GM19351 (cell line): Measurements from ENCODE around the gene DHFR.
"Not testable (repeated sequence)": the region's sequence is repeated elsewhere in the genome, so short reads cannot be mapped to it uniquely, and the experiment has no call there.

Experiments
- ATAC-seq: cut with Tn5 transposase; IDR thresholded peaks from one replicate; pipeline ENCODE4 v1.9.1; 2021; ENCODE audit warnings: mild to moderate bottlenecking, moderate library complexity; ENCODE audit not compliant: unreplicated experiment

DHFR gene

GRCh38 chr5:80654391-80655230 is at the start of gene DHFR, which contains the start of gene MSH3:
Gene DHFR (minus strand): TSS chr5:80654983. CDS start chr5:80654489, 494 bp downstream.
Gene MSH3 (plus strand): TSS chr5:80654652. CDS start chr5:80654728, 76 bp downstream.
- ATAC-seq = peak; percentile 34

GRCh38 chr5:80704221-80704620 is 49.4 kb upstream of the DHFR start:
- ATAC-seq = no peak

GRCh38 chr5:80703747-80704146 is 49.0 kb upstream of the DHFR start:
- no peak for ATAC-seq

- ATAC-seq = no peak
Measured at GRCh38 chr5:80703291-80703690, 48.5 kb upstream of the DHFR start.

- ATAC-seq = no peak
Measured at GRCh38 chr5:80701597-80701996, 46.8 kb upstream of the DHFR start.

GRCh38 chr5:80698369-80698768 is 43.6 kb upstream of the DHFR start:
- no peak for ATAC-seq

GRCh38 chr5:80697100-80697499 is 42.3 kb upstream of the DHFR start:
- ATAC-seq = no peak

- ATAC-seq = no peak
Measured at GRCh38 chr5:80696450-80696849, 41.7 kb upstream of the DHFR start.

- no peak for ATAC-seq
Measured at GRCh38 chr5:80695666-80696065, 40.9 kb upstream of the DHFR start.

- ATAC-seq = no peak
Measured at GRCh38 chr5:80689627-80690026, 34.8 kb upstream of the DHFR start.

- no peak for ATAC-seq
Measured at GRCh38 chr5:80688648-80689420, 34.1 kb upstream of the DHFR start.

- ATAC-seq = no peak
Measured at GRCh38 chr5:80686757-80687156, 32.0 kb upstream of the DHFR start.

GRCh38 chr5:80676706-80677105 is 21.9 kb upstream of the DHFR start:
- no peak for ATAC-seq

- no peak for ATAC-seq
Measured at GRCh38 chr5:80672140-80672736, 17.5 kb upstream of the DHFR start.

GRCh38 chr5:80668016-80668969 is 13.5 kb upstream of the DHFR start:
- peak; percentile 85 for ATAC-seq

- ATAC-seq = no peak
Measured at GRCh38 chr5:80667384-80667783, 12.6 kb upstream of the DHFR start.

GRCh38 chr5:80665057-80665456 is 10.3 kb upstream of the DHFR start:
- no peak for ATAC-seq

- no peak for ATAC-seq
Measured at GRCh38 chr5:80662108-80662507, 7.3 kb upstream of the DHFR start.

- ATAC-seq = not testable (repeated sequence)
Measured at GRCh38 chr5:80660661-80661060, 5.9 kb upstream of the DHFR start.

- ATAC-seq = no peak
Measured at GRCh38 chr5:80659106-80659505, 4.3 kb upstream of the DHFR start.
